Left ventricle myocardium inferior (tissue), 1 donor: Measurements from ENCODE around the gene FRRS1. TPM values are rescaled to one million over a fixed set of nuclear protein-coding genes. Genes with fewer than 3 reads are reported as not detected.

Experiments used
- DNase-seq: peaks from one replicate; pipeline ENCODE4 v3.0.0-alpha.2; 2020
- H3K27ac ChIP-seq: fragments of 200-600 bp; replicated peaks from 2 replicates; pipeline ENCODE4 v1.8.0; 2021
- H3K27me3 ChIP-seq: fragments of 200-600 bp; 2 replicates; pipeline ENCODE4 v1.8.0; 2021; ENCODE audit warnings: low read depth
- H3K36me3 ChIP-seq: fragments of 200-600 bp; 2 replicates; pipeline ENCODE4 v1.8.0; 2021
- H3K4me1 ChIP-seq: fragments of 200-600 bp; 2 replicates; pipeline ENCODE4 v1.8.0; 2021
- H3K4me3 ChIP-seq: fragments of 200-600 bp; 2 replicates; pipeline ENCODE4 v1.8.0; 2021; ENCODE audit warnings: mild to moderate bottlenecking, moderate library complexity
- H3K9me3 ChIP-seq: fragments of 200-600 bp; replicated peaks from 2 replicates; pipeline ENCODE4 v1.8.0; 2021
- CTCF ChIP-seq: fragments of 200-600 bp; IDR thresholded peaks from 2 replicates; pipeline ENCODE4 v1.8.0; 2021; ENCODE audit warnings: antibody characterized with exemption, mild to moderate bottlenecking, borderline replicate concordance
- intact Hi-C: fragments of 100-400 bp; cut with micrococcal nuclease; formaldehyde crosslinking; loops from one replicate; pipeline ENCODE4 v1.11.0; 2022
- total RNA-seq: library from RNA; stranded (reverse); fragmentation: NEBNext Ultra II Directional; extraction: Animal tissue kit (Norgen Biotek cat#: 25700); gene quantifications from one replicate; pipeline ENCODE4 v1.2.1, GENCODE V29; 2021
- donor health status: DM: no; HTN: yes; CAD: no; lungs with severe emphysema.

The FRRS1 gene
- total RNA-seq, 1 donor from 2014 or later: 3.8 TPM

- DNase-seq: no peak
- Histone ChIP-seq H3K36me3 (no peaks in the 10 kb centered on the region), H3K27me3 (peaks cover 4% of the 10 kb centered on the region), H3K4me1 (no peaks in the 10 kb centered on the region), H3K9me3 (no peaks in the 10 kb centered on the region), H3K4me3 (no peak overlapping the region), H3K27ac (no peak overlapping the region)
- intact Hi-C loops: no loop called here
- no peak for TF ChIP-seq CTCF
Observed at GRCh38 chr1:99777752-99778151, 11.3 kb upstream of the FRRS1 start.

GRCh38 chr1:99776120-99776519, 9.7 kb upstream of the FRRS1 start:
- no peaks in the 10 kb centered on the region for H3K36me3 ChIP-seq
- TF ChIP-seq CTCF: no peak
- H3K27me3 ChIP-seq: peaks cover 4% of the 10 kb centered on the region
- DNase-seq: no peak
- no peaks in the 10 kb centered on the region for H3K9me3 ChIP-seq
- H3K27ac ChIP-seq: no peak overlapping the region
- peaks cover 10% of the 10 kb centered on the region for H3K4me1 ChIP-seq
- intact Hi-C loops: no loop called here
- H3K4me3 ChIP-seq: no peak overlapping the region

GRCh38 chr1:99772809-99773208, 6.4 kb upstream of the FRRS1 start:
- intact Hi-C loops: no loop called here
- H3K27me3 ChIP-seq: no peaks in the 10 kb centered on the region
- no peak for TF ChIP-seq CTCF
- no peak for DNase-seq
- no peaks in the 10 kb centered on the region for H3K36me3 ChIP-seq
- no peak overlapping the region for H3K4me3 ChIP-seq
- no peak overlapping the region for H3K27ac ChIP-seq
- H3K4me1 ChIP-seq: peaks cover 26% of the 10 kb centered on the region
- no peaks in the 10 kb centered on the region for H3K9me3 ChIP-seq

GRCh38 chr1:99771513-99771918, 5.1 kb upstream of the FRRS1 start:
- H3K9me3 ChIP-seq: no peaks in the 10 kb centered on the region
- no peak for TF ChIP-seq CTCF
- H3K27me3 ChIP-seq: no peaks in the 10 kb centered on the region
- H3K27ac ChIP-seq: no peak overlapping the region
- peaks cover 35% of the 10 kb centered on the region for H3K4me1 ChIP-seq
- H3K4me3 ChIP-seq: no peak overlapping the region
- no peak for DNase-seq
- intact Hi-C loops: no loop called here
- no peaks in the 10 kb centered on the region for H3K36me3 ChIP-seq

GRCh38 chr1:99768524-99769245, 2.2 kb upstream of the FRRS1 start:
- Histone ChIP-seq H3K9me3 (no peaks in the 10 kb centered on the region), H3K4me1 (peaks cover 43% of the 10 kb centered on the region), H3K27me3 (no peaks in the 10 kb centered on the region), H3K4me3 (no peak overlapping the region), H3K27ac (no peak overlapping the region), H3K36me3 (no peaks in the 10 kb centered on the region)
- no peak for TF ChIP-seq CTCF
- intact Hi-C loops: no loop called here
- DNase-seq: no peak
